Natural killer cell treated with Interleukin-12 subunit alpha and Interleukin-12 subunit beta and Interleukin-15 and Interleukin-18, amount 100 ng/mL, for 72 hours (primary cell): ENCODE data around the gene ZNF79. TPM values are rescaled to one million over a fixed set of nuclear protein-coding genes. Genes with fewer than 3 reads are reported as not detected.

ENCODE experiments used
- ATAC-seq, 2 donors: fragments of 150-1000 bp; cut with Tn5 transposase in 1 of 2; sonication (Bioruptor Pico), chemical (Tn5 transposase) in 1 of 2; 2 replicates each; pipeline ENCODE4 v1.10.0; 2021
- DNase-seq: peaks from one replicate; pipeline ENCODE4 v3.0.0; 2022; ENCODE audit warnings: low spot score
- H3K27ac Mint-ChIP-seq, 2 donors: 1 replicate in 1 of 2; 2 replicates in 1 of 2; pipeline ENCODE4 v1.8.0; 2022; ENCODE audit warnings: mixed read lengths in 2 of 2, mild to moderate bottlenecking in 1 of 2, moderate library complexity in 1 of 2
- H3K27me3 Mint-ChIP-seq, 2 donors: 1 replicate in 1 of 2; 2 replicates in 1 of 2; pipeline ENCODE4 v1.8.0; 2022; ENCODE audit warnings: mixed read lengths in 2 of 2
- H3K36me3 Mint-ChIP-seq: one replicate; pipeline ENCODE4 v1.8.0; 2022; ENCODE audit warnings: mixed read lengths
- H3K4me1 Mint-ChIP-seq, 2 donors: 1 replicate in 1 of 2; 2 replicates in 1 of 2; pipeline ENCODE4 v1.8.0; 2022; ENCODE audit warnings: low read depth in 2 of 2, mixed read lengths in 2 of 2, mild to moderate bottlenecking in 1 of 2
- H3K4me3 Mint-ChIP-seq: one replicate; pipeline ENCODE4 v1.8.0; 2022; ENCODE audit warnings: mixed read lengths
- H3K9me3 Mint-ChIP-seq: 2 replicates; pipeline ENCODE4 v1.8.0; 2022; ENCODE audit warnings: mixed read lengths
- total RNA-seq, 2 donors: library from RNA; stranded (reverse); gene quantifications; one replicate each; pipeline ENCODE4 v1.2.3, GENCODE V29; 2022

The ZNF79 gene
- 10 to 100 TPM; 14.4 to 16.3 TPM for total RNA-seq

DNA sequence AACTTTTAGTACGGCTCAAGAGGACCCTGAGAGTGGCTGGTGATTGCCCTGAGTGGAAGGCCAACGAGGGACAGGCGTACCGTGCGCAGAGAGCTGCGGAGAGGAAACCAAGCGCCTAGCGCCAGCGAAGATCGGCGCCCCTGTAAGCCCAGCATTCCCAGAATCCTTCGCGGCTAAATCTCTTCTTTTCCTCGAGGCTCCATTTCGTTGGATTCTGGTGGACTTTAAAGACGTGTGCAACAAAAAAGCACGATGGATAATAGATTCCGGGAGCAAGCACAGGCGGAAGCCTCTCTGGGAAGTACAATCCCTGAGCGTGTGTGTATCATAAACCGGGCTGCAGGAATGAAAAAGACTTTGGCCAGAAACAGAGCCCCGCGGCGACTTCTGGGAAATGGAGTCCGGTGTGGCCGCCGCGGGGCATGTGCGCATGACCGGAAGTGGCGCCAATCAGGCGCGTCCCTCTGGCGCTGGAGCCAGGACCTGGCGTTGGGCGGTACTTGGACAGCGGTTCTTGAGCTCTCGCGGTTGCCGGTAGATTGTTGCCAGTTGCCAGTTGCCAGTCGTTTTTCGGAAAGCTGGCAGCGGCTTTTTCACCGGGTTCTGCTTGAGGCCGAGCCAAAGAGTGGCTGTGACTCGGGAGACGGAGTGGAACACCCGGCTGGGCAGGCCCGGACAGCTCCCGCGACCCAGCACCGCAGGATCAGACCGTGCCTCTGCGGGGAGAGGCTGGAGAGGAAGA, at the start of gene ZNF79:
Gene ZNF79 (plus strand): TSS at position 449 of the 742 bp plus-strand sequence. CDS start 406 bp downstream, outside the sequence.
- Mint-ChIP-seq H3K36me3 (peaks cover 7% of the 10 kb centered on the region), H3K27me3 (no peaks in the 10 kb centered on the region), H3K27ac (peak within 1 kb of the TSS; percentile 93 to 99), H3K9me3 (no peaks in the 10 kb centered on the region), H3K4me3 (peak within 1 kb of the TSS; percentile 99), H3K4me1 (peaks cover 43 to 52% of the 10 kb centered on the region in 2 donors)
- peak; percentile 91 to 97 for ATAC-seq
- peak; percentile 96 for DNase-seq

DNA sequence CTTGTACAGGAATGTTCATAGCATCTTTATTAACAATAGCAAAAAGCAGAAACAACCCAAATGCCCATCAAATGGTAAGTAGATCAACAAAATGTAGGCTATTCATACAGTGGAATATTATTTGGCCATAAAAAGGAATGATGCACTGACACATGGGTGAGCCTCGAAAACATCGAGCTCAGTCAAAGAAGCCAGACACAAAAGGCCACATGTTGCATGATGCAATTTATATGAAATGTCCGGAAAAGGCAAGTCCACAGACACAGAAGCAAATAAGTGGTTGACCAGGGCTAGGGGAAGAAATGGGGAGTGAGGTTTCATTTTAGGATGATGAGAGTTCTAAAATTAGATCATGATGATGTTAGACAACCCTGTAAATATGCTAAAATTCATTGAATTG, 43.7 kb upstream of the ZNF79 start:
- ATAC-seq (no peak), DNase-seq (no peak)
- H3K4me3 Mint-ChIP-seq, result no peak overlapping the region
- no peaks in the 10 kb centered on the region for H3K36me3 Mint-ChIP-seq
- H3K27me3 Mint-ChIP-seq, result peaks cover 23 to 24% of the 10 kb centered on the region in 2 donors
- H3K27ac Mint-ChIP-seq, result no peak overlapping the region
- H3K9me3 Mint-ChIP-seq, result no peaks in the 10 kb centered on the region
- H3K4me1 Mint-ChIP-seq, result peaks cover 0 to 3% of the 10 kb centered on the region in 2 donors

DNA sequence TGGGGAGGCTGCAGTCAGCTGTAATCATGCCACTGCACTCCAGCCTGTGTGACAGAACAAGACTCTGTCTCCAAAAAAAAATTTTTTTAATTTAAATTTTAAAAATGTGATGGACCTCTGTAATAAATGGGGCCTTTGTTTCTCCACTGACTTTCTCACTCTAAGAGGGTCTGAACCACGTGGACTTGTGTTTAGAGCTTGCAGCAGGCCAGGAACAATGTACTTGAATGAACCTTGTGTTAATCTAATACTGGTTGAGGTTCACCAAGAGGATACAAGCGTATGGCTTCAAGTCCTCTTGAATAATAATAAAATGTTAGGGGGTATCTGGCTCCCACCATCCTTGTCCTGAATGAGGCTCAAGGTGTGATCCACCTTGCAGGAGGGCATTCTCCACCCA, 41.6 kb upstream of the ZNF79 start:
- no peak overlapping the region for H3K4me3 Mint-ChIP-seq
- H3K36me3 Mint-ChIP-seq, result no peaks in the 10 kb centered on the region
- no peaks in the 10 kb centered on the region for H3K9me3 Mint-ChIP-seq
- no peak overlapping the region for H3K27ac Mint-ChIP-seq
- peaks cover 25 to 29% of the 10 kb centered on the region in 2 donors for H3K27me3 Mint-ChIP-seq
- ATAC-seq (no peak), DNase-seq (no peak)
- H3K4me1 Mint-ChIP-seq, result peaks cover 0 to 6% of the 10 kb centered on the region in 2 donors

DNA sequence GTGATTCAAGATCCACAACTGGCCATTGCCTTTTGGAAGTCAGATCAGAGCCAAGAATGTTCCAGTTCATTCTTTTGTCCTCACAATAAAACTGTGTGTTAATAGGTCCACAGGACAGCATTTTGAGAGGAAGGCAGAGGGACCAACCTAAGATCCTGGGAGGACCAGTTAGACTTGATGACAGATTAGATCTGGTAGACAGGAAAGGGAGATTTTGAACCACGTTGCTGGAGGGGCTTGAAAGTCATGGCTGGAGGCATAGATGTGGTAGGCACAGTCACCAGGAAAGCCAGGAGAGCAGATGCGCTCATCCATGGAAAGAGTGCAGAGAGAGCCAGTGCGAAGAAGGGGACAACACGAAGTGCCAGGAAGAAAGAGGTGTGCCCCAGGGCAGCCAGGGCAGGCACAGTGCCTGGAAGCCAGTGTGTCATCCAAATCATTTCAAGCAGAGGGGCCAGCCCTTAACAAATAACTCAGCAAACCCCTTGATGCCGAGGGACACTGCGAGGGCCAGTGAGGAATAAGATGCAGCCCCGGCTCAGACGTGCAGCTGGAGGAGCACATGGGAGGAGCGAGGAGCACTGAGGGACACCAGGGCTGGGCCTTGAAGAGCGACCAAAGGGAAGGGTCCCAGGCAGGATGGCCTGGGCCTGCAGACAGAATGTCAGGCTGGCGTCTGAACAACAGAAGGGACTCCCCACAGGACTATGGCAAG, 40.0 kb upstream of the ZNF79 start:
- Mint-ChIP-seq H3K27me3 (peaks cover 25 to 29% of the 10 kb centered on the region in 2 donors), H3K36me3 (no peaks in the 10 kb centered on the region), H3K9me3 (no peaks in the 10 kb centered on the region), H3K4me1 (peaks cover 13 to 20% of the 10 kb centered on the region in 2 donors), H3K4me3 (no peak overlapping the region), H3K27ac (peak overlapping the region in 1 of 2 donors; percentile 15)
- ATAC-seq (no peak), DNase-seq (no peak)

DNA sequence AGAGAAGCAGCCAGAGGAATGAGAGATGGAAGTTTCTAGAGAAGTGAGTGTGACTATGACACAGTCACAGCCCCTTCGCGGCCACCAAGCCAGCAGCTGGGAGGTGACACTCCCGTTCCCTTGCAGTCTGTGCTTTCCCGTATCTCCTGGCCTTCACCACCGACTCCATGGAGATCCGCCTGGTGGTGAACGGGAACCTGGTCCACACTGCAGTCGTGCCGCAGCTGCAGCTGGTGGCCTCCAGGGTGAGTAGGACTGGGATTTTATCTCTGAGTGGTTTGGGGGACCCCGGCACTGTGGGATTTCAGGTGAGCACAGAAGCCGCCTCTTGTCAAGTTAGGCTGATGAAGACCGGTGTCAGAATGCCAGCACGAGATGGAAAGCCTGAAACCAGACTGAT, 39.3 kb upstream of the ZNF79 start:
- peaks cover 14 to 20% of the 10 kb centered on the region in 2 donors for H3K4me1 Mint-ChIP-seq
- no peak overlapping the region for H3K4me3 Mint-ChIP-seq
- H3K9me3 Mint-ChIP-seq, result no peaks in the 10 kb centered on the region
- DNase-seq (no peak), ATAC-seq (no peak)
- H3K27ac Mint-ChIP-seq, result no peak overlapping the region
- no peaks in the 10 kb centered on the region for H3K36me3 Mint-ChIP-seq
- H3K27me3 Mint-ChIP-seq, result peaks cover 25 to 29% of the 10 kb centered on the region in 2 donors

DNA sequence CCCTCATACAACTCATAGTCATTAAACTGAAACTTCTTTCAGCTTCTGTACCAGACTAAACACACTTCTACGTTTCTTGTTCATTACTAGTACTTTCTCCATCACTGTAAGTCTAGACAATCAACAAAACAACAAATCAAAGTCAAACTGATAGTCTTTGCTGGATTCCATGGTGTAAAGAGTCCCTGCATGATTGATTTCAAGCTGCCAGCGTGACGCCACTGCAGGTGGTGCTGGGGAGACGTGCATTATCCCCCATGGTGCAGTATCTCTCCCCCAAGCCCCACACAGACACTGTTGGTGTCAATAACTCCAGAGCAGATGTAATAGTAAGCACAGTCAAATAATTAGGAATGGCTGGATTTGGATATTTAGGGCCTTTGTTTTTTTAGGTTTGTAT, 37.9 kb upstream of the ZNF79 start:
- ATAC-seq (no peak), DNase-seq (no peak)
- no peak overlapping the region for H3K4me3 Mint-ChIP-seq
- peaks cover 21 to 29% of the 10 kb centered on the region in 2 donors for H3K27me3 Mint-ChIP-seq
- peaks cover 14 to 23% of the 10 kb centered on the region in 2 donors for H3K4me1 Mint-ChIP-seq
- no peak overlapping the region for H3K27ac Mint-ChIP-seq
- H3K36me3 Mint-ChIP-seq, result no peaks in the 10 kb centered on the region
- no peaks in the 10 kb centered on the region for H3K9me3 Mint-ChIP-seq

DNA sequence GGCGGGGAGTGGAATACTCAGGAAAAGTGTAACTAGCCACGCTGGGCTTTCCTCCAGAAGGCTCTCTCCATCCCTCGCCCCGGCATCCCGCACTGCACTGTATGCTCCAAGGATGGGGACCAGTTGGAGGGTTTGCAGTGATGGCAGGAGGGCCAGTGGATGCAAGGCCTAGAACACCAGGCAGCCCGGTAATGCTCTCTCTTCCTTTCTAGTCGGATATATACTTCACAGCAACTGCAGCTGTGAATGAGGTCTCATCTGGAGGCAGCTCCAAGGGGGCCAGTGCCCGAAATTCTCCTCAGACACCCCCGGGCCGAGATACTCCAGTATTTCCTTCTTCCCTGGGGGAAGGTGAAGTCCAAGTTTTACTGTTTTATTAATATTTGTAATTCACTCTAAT, 37.2 kb upstream of the ZNF79 start:
- Mint-ChIP-seq H3K27ac (no peak overlapping the region), H3K9me3 (no peaks in the 10 kb centered on the region), H3K27me3 (peaks cover 24 to 29% of the 10 kb centered on the region in 2 donors), H3K36me3 (no peaks in the 10 kb centered on the region), H3K4me1 (peaks cover 14 to 23% of the 10 kb centered on the region in 2 donors), H3K4me3 (no peak overlapping the region)
- DNase-seq (no peak), ATAC-seq (no peak)

DNA sequence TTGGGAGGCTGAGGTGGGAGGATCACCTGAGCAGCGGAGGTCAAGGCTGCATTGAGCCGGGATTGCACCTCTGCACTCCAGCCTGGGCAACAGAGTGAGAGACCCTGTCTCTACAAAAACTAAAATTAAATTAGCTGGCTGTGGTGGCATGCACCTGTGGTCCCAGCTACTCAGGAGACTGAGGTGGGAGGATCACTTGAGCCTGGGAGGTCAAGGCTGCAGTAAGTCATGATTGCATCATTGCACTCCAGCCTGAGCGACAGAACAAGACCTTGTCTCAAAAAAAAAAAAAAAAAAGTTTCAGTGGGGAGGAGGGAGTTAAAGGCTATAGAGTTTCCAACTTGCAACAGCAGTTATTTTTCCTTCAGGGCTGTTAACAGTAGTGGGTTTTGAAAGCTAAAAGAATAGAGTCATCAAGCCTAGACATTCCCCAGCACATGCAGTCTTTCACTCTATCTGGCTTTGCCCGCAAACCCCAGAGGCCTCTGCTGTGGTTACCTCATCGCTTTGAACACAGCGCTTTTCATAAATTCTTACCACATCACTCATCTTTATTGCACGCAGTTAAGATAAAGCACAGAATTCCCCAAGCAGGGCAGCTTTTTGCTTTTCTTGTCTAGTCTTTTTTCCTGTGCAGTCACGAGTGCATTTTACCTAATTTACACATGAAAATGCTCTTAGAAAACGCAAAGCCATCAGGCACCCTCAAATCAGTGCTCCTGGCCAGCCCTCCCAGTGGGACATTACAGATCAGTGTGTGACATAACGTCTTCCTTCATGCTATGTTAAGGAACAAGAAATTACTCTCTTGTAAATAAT, 35.9 kb upstream of the ZNF79 start:
- peak; percentile 99 for ATAC-seq
- peaks cover 14 to 23% of the 10 kb centered on the region in 2 donors for H3K4me1 Mint-ChIP-seq
- H3K27me3 Mint-ChIP-seq, result peaks cover 29% of the 10 kb centered on the region in 2 donors
- no peaks in the 10 kb centered on the region for H3K9me3 Mint-ChIP-seq
- no peaks in the 10 kb centered on the region for H3K36me3 Mint-ChIP-seq
- peak overlapping the region; percentile 63 to 69 for H3K27ac Mint-ChIP-seq
- peak; percentile 90 for DNase-seq
- H3K4me3 Mint-ChIP-seq, result peak overlapping the region; percentile 67

DNA sequence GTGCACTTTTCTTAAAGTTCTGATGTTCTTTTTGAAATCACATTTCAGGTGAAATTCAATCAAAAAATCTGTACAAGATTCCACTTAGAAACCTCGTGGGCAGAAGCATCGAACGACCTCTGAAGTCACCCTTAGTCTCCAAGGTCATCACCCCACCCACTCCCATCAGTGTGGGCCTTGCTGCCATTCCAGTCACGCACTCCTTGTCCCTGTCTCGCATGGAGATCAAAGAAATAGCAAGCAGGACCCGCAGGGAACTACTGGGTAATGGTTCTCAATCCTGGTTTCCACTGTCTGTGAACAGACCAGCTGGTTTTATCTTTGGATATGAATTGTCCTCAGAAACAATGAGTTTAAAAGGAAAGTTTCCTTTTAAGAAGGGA, 35.3 kb upstream of the ZNF79 start:
- peak overlapping the region; percentile 63 to 69 for H3K27ac Mint-ChIP-seq
- H3K36me3 Mint-ChIP-seq, result no peaks in the 10 kb centered on the region
- H3K4me3 Mint-ChIP-seq, result peak overlapping the region; percentile 67
- ATAC-seq (no peak), DNase-seq (no peak)
- no peaks in the 10 kb centered on the region for H3K9me3 Mint-ChIP-seq
- H3K27me3 Mint-ChIP-seq, result peaks cover 23 to 29% of the 10 kb centered on the region in 2 donors
- H3K4me1 Mint-ChIP-seq, result peaks cover 14 to 23% of the 10 kb centered on the region in 2 donors

DNA sequence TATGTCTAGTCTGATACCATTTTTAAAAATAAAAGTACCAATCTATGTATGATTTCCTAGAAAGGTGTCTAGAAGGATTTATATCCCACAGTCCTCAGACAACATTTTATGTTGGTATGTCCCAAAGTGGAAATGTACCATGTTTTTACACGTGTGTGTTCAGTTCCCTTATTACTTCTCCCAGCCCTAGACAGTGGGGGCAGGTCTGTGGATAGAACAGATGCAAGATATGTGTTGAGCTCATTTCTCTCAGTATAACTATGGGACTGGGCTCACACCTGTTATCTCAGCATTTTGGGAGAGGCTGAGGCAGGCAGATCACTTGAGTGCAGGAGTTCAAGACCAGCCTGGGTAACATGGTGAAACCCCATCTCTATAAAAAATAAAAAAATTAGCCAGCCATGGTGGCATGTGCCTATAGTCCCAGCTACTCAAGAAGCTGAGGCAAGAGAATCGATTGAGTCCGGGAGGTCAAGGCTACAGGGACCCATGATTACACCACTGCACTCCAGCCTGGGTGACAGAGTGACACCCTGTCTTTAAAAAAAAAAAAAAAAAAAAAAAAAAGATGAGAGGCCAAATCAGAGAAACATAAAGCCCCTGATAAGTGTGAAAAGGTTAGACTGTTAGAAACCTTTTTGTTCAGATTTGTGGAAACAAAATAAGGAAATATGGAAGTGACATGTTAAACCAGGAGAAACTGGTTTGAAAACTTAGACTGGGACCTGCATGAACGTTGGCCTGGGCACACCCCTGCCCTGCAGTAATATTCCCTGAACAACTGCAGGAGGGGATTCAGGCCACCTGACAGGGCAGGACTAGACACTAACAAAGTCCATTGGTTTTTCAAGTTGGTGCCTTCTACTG, 34.6 kb upstream of the ZNF79 start:
- H3K36me3 Mint-ChIP-seq, result no peaks in the 10 kb centered on the region
- no peaks in the 10 kb centered on the region for H3K9me3 Mint-ChIP-seq
- no peak for ATAC-seq
- peak overlapping the region; percentile 67 for H3K4me3 Mint-ChIP-seq
- peak overlapping the region; percentile 63 to 69 for H3K27ac Mint-ChIP-seq
- peaks cover 15 to 21% of the 10 kb centered on the region in 2 donors for H3K27me3 Mint-ChIP-seq
- H3K4me1 Mint-ChIP-seq, result peaks cover 14 to 20% of the 10 kb centered on the region in 2 donors
- no peak for DNase-seq

DNA sequence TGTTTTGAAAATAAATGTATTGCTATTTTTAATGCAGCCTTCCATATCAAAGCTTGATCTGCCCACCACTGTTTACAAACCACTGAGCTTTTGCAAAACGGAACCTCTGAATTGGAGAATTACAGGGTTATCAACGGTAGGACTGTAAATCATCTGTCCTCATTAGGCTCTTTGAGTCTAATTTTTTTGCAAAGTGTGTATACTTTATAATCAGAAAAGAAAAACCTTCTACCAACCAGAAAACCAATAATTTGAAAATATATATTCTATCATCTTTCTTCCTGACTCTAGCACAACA, 34.0 kb upstream of the ZNF79 start:
- no peak for DNase-seq
- ATAC-seq, result no peak
- peaks cover 14 to 20% of the 10 kb centered on the region in 2 donors for H3K4me1 Mint-ChIP-seq
- no peak overlapping the region for H3K4me3 Mint-ChIP-seq
- no peaks in the 10 kb centered on the region for H3K36me3 Mint-ChIP-seq
- H3K9me3 Mint-ChIP-seq, result no peaks in the 10 kb centered on the region
- H3K27ac Mint-ChIP-seq, result no peak overlapping the region
- H3K27me3 Mint-ChIP-seq, result peaks cover 13 to 17% of the 10 kb centered on the region in 2 donors

DNA sequence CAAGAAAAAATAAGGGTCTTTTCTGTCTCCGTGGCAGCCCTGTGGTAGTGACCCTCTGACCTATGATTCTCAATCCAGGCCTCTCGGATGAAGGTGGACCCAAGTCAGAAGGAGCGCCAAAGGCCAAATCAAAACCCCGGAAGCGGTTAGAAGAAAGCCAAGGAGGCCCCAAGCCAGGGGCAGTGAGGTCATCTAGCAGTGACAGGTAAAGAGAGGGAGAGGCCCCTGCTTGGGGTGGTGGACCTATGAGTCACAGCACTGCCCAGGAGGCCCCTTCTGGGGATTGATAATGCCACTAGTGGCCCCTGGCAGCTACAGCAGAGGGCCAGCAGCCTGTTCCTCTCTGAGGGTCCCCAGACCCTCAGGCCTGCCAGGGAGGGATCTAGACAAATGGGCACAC, 33.6 kb upstream of the ZNF79 start:
- peaks cover 11 to 20% of the 10 kb centered on the region in 2 donors for H3K27me3 Mint-ChIP-seq
- H3K4me1 Mint-ChIP-seq, result peaks cover 18 to 22% of the 10 kb centered on the region in 2 donors
- DNase-seq (no peak), ATAC-seq (no peak)
- no peaks in the 10 kb centered on the region for H3K9me3 Mint-ChIP-seq
- H3K27ac Mint-ChIP-seq, result no peak overlapping the region
- H3K4me3 Mint-ChIP-seq, result no peak overlapping the region
- H3K36me3 Mint-ChIP-seq, result no peaks in the 10 kb centered on the region

DNA sequence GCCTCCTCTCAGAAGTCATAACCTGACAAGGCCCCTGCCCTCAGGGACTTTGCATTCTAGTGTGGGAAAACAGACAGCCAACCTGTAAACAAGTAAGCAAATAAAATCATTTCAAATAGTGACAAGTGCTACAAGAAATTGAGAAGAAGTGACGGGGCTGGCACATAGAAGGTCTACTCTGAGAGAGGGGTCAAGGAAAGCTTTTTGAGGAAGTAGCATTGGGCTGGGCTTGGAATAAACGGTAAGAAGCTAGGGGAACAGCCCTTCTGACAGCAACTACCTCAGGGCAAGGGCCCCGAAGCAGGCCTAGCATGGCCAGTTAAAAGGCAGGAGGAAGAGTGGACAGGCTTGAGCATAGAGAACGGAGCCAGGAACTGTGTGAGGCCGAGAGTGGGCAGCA, 32.0 kb upstream of the ZNF79 start:
- Mint-ChIP-seq H3K4me3 (no peak overlapping the region), H3K27ac (no peak overlapping the region), H3K9me3 (no peaks in the 10 kb centered on the region), H3K27me3 (peaks cover 7 to 16% of the 10 kb centered on the region in 2 donors), H3K36me3 (no peaks in the 10 kb centered on the region), H3K4me1 (peaks cover 24 to 26% of the 10 kb centered on the region in 2 donors)
- ATAC-seq (no peak), DNase-seq (no peak)
